Neural progenitor cell (in vitro differentiated cells): Measurements from ENCODE around the gene TBATA.

ENCODE experiments used
- EZH2 ChIP-seq: fragments of 200-600 bp; sonication (generic); IDR thresholded peaks from 2 replicates; pipeline ENCODE4 v1.6.1; 2017; ENCODE audit warnings: antibody characterized with exemption, mild to moderate bottlenecking, moderate library complexity
- EZH2phosphoT487 ChIP-seq: fragments of 200-600 bp; sonication (generic); IDR thresholded peaks from 2 replicates; pipeline ENCODE4 v1.6.1; 2017; ENCODE audit warnings: antibody characterized with exemption
- TF ChIP-seq, protein P1 (sequence below): fragments of 200-600 bp; sonication (generic); IDR thresholded peaks from 2 replicates; pipeline ENCODE4 v1.5.1; 2017; ENCODE audit warnings: antibody characterized with exemption, mild to moderate bottlenecking

DNA sequence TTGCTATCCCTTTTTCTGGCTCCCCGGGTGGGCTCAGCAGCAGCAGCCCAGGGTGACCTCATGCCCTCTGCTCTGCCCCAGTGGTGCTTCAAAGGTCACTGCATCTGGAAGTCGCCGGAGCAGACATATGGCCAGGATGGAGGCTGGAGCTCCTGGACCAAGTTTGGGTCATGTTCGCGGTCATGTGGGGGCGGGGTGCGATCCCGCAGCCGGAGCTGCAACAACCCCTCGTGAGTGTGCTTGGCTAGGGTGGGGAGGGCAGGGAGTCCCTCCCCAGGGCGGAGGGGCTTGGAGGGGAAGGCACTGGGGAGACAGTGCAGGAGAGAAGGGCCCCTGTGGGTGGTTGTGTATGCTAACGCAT, 46.4 kb downstream of the TBATA start:
- TF ChIP-seq EZH2 = no peak
- TF ChIP-seq, protein P1, sequence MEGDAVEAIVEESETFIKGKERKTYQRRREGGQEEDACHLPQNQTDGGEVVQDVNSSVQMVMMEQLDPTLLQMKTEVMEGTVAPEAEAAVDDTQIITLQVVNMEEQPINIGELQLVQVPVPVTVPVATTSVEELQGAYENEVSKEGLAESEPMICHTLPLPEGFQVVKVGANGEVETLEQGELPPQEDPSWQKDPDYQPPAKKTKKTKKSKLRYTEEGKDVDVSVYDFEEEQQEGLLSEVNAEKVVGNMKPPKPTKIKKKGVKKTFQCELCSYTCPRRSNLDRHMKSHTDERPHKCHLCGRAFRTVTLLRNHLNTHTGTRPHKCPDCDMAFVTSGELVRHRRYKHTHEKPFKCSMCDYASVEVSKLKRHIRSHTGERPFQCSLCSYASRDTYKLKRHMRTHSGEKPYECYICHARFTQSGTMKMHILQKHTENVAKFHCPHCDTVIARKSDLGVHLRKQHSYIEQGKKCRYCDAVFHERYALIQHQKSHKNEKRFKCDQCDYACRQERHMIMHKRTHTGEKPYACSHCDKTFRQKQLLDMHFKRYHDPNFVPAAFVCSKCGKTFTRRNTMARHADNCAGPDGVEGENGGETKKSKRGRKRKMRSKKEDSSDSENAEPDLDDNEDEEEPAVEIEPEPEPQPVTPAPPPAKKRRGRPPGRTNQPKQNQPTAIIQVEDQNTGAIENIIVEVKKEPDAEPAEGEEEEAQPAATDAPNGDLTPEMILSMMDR = no peak
- TF ChIP-seq EZH2phosphoT487 = no peak
